Right forelimb (tissue), 1 donor: Measurements from ENCODE around the gene FAM210B.
"Not testable (repeated sequence)": the region's sequence is repeated elsewhere in the genome, so short reads cannot be mapped to it uniquely, and the experiment has no call there.

Experiments used
- DNase-seq: peaks from one replicate; pipeline ENCODE4 v3.0.0-alpha.2; 2018

Gene FAM210B

DNA sequence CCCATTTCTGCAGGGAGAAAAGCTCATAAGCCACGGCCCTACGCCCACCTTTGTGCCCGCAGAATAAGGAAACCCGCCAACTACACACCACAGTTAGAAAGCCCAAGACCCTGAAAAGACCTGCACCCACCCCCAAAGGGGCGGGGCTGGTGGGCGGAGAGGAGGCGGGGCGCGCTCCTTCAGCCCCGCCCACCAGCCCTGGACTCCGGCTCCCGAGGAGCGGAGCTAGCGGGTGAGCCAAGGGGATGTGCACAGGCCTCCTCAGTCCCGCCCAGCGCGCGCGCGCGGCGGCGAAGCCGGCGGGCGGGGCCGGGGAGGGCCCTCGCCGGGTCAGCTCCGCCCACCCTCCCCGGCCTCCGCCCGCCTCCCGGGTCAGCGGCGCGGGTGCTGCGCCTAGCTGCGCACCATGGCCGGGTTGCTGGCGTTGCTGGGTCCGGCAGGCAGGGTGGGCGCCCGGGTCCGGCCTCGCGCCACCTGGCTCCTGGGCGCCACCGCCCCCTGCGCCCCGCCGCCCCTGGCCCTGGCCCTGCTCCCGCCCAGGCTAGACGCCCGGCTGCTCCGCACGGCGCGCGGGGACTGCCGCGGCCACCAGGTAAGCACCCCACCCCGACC is at the start of gene FAM210B:
Gene FAM210B, plus strand, starts transcription at position 375 of the 612 bp plus-strand sequence. Its CDS starts 32 bp downstream, at position 407.
- peak; percentile 87 for DNase-seq

GRCh38 chr20:56316051-56316450 is 42.7 kb upstream of the FAM210B start:
- DNase-seq, result no peak

GRCh38 chr20:56316483-56316882 is 42.3 kb upstream of the FAM210B start:
- DNase-seq, result no peak

DNA sequence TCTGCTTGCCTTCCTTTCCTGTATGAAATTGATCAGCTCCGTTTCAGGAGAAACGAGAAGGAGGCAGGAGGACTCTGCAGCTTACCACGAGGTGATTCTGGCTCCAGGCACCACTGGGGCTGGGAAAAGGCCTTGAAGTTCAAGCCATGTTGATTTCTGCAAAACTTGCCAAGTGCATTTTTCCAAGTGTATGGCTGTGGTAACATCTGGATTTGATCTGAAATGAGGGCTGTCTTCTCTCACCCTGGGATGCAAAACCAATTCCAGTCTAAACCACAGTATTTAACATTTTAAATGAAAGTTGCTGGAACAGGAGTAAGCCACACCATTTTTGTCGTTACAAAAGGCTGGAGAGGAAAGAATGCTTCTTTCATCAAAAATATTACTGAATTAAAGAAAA is 36.1 kb upstream of the FAM210B start:
- no peak for DNase-seq

- DNase-seq, result no peak
Observed at GRCh38 chr20:56323206-56323605, 35.6 kb upstream of the FAM210B start.

DNA sequence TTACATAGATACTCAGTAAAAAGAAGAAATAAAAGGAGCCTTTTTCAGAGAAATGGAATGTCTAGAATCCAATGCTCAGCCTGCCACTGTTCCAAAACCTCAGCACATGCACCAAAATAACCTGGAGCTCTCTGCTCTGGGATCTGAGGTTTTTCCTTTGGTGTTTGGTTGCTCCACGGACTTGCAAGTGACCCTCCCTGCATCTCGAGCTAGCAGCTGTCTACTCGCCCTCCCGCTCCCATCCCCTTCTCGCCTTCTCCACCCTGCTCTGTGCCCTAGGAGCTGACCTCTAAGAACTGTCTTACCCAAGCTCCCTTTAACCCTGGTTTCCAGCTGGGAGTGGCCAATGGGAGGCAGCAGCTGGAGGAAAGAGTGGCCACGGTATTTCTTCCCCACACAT is 35.1 kb upstream of the FAM210B start:
- no peak for DNase-seq

GRCh38 chr20:56324806-56325205 is 34.0 kb upstream of the FAM210B start:
- DNase-seq, result no peak

DNA sequence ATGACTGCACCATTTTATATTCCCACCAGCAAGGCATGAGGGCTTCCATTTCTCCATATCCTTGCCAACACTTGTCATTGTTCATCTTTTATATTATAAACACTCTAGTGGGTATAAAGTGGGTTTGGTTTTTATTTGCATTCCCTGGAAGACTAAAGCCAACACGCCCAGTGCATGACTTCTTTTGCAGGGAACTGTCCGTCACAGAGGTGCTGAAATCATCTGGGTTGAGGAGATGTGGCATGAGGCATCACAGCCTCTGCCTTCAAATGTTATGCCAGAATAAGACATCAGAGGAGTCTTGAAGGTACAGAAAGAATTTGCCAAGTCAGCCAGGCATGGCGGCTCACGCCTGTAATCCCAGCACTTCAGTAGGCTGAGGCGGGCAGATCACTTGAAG is 29.9 kb upstream of the FAM210B start:
- peak; percentile 60 for DNase-seq

DNA sequence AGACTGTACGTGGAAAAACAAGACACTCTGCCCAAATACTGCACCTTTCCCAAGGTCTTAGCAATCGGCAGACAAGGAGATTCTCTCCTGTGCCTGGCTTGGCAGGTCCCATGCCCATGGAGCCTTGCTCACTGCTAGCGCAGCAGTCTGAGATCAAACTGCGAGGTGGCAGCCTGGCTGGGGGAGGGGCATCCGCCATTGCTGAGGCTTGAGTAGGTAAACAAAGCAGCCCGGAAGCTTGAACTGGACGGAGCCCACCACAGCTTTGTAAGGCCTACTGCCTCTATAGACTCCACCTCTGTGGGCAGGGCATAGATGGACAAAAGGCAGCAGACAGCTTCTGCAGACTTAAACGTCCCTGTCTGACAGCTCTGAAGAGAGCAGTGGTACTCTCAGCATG is 22.1 kb upstream of the FAM210B start:
- not testable (repeated sequence) for DNase-seq

GRCh38 chr20:56342783-56343182 is 16.0 kb upstream of the FAM210B start:
- no peak for DNase-seq

GRCh38 chr20:56343861-56344381 is 14.9 kb upstream of the FAM210B start:
- DNase-seq, result peak; percentile 57

DNA sequence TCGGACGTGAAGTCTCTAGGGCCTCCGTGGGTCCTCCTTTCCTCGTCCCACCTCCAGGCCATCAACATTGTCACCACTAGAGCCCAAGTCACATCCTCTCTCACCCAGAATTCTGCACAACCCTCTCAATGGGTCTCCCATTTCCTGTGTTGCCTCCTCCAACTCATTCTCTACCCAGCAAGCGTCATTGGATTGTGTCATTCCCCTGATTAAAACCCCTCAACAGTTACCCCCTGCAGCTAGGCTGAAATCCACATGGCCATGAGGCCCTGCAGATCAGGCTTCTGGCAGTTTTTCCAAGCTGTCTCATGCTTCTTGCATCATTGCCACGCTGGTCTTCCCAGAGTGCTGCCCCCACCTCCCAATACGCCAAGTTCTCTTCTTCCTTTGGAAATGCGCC is 12.9 kb upstream of the FAM210B start:
- no peak for DNase-seq

DNA sequence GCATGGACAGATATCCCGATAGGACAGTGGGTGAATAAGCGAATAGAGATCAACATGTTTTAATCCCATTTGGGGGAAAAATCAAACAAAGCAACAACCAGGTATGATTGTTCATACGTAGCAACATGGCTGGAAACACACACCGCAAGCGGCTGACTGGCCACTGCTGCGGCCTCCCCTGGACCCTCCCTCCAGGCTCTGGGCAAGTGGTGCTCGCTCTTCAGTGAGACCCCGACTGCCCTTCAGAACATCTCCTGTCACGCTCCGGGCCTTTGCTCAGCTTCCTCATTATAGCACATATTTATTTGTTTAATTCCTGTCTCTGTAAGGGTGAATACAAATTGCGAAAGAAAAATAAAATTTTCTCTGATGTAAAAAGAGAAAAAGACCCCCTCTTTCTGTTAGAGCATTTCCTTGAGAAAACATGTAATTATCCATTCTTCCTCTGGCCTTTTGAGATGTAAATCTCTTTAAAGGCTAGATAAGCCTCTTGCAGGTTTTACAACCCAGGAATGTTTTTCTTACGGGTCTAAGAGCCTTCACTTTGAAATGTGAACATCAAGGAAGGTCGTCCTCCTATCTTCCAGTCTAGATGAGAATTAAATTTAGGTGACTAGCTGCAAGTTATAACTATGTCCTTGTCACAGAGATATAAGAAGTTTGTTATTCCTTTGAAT is 11.0 kb upstream of the FAM210B start:
- no peak for DNase-seq

DNA sequence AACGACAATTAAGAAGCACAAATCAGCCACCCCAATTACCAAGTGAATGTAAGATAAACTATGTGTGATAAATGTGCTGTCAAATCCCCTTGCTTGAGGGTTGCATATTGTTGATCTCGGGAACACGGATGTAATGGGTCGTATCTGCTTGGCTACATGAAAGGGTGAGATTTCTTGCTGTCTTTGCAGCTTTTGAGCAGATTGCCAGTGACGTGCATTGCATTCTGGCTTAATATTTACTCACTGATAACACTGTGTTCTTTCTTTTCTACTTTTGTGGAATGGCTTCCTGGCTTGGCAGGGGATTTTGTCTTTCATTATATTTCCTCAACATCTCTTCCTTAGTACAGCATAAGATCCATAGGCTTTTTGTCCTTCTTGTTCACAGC is 10.5 kb upstream of the FAM210B start:
- no peak for DNase-seq

DNA sequence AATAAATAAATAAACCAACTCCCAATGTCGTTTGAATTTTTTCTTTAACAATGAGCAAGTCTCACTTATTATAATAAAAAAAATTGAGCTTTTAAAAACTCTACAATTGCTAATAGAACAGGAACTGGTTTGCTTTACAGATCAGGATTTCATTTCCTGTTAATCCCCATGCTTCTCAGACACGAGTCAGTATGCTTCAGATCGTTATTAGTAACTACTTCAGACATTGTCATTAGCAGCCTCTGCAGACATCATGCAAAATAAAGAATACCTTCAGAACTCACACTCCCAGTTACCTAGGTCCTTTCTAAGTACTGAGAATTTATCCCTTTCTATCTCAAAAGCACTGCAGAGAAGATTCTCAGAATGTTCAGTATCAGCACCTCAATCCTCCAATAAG is 10.0 kb upstream of the FAM210B start:
- DNase-seq, result no peak

GRCh38 chr20:56350842-56351241 is 7.9 kb upstream of the FAM210B start:
- no peak for DNase-seq

GRCh38 chr20:56352345-56353055 is 6.3 kb upstream of the FAM210B start:
- no peak for DNase-seq

DNA sequence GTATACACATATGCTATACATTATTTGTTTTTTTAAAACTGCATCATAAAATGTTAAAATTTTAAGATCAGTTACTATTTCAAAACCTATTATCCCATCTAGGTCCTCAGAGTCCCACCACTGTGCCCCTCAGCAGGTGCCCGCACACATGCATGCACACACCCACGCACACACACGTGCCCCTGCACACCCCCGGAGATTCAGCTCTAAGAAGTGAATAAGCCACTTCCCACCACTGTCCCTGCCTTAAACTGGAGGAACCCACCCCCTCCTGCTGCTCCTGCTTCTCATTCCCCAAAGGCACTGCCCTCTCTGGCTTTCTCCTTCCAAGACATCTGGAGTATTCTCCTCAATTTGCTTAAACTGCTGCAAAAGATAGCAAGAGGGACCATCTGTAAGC is 5.4 kb upstream of the FAM210B start:
- no peak for DNase-seq

- no peak for DNase-seq
Observed at GRCh38 chr20:56358070-56358469, 704 bp upstream of the FAM210B start.

DNA sequence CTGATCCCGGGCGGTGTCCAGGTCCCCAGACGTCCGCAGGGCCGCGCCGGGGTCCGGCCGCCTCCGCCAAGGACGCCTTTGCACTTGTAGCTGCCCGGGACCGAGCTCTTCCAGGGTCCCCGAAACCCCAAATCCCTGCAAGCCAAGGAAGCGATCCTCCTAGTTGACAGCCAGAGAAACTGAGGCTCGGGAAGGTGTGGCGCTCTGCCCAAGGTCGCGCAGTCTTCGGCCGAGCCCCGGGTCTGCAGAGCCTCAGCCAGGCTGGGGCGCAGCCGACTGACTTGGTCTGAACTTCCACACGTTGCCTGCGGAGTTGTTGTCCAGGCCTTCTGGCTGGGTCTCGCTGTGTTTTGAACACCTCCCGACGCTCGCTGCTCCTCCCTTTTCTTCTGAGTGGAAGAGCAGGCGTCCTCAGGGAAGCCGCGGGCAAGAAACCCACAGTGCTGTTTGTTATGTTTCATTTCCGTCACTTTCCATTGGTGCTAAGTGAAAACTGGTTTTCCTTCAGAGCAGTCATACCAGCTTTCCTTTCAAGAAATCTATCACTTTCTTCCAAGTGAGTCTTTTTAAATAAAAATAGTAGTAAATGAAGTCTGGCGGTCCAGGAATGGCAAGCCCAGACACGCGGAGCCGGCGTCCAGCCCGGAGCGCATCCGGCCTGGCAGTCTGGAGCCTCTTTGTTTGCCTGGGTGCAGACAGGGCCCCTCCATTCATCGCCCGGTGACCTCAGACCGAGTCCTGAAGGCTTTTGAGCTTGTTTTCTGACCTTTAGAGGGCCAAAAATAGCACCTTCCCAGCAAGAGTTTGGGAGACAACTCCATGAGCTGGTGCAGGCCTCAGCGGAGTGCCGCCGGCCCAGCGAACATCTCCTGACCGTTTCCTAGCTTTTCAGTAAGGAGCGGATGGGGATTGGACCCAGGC is 698 bp downstream of the FAM210B start:
- peak; percentile 66 for DNase-seq

- no peak for DNase-seq
Observed at GRCh38 chr20:56360133-56360907, 1.5 kb downstream of the FAM210B start.

DNA sequence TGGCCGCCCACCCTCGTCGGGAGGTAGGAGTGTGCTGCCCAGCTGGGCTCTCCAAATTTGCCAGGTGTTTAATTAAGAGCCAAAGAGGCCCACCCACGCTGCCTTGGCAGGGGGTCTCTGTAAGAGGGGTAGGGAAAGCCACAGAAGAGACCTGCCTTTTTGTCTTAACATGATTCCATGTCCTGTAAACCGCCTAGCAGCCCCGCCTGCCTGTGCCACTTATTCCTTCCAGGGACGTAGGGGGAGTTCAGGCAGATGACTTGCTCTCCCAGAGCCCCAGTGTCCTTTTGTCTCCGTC is 2.1 kb downstream of the FAM210B start:
- no peak for DNase-seq
